Measurements from ENCODE around the gene PAQR8. TPM values are rescaled to one million over a fixed set of nuclear protein-coding genes. Genes with fewer than 3 reads are reported as not detected.

The PAQR8 gene
- total and polyA plus RNA-seq, 2 donors (not counting 1 experiment from before 2014, with no cell fraction given), result 2.3 to 8.5 TPM

GRCh38 chr6:52418606-52419005 lies 56.7 kb downstream of the PAQR8 start:
- DNase-seq, result no peak
- no peak overlapping the region for H3K4me3 Mint-ChIP-seq
- no peak for ATAC-seq (ENCODE audit: low read depth)

More at GRCh38 chr6:52418606-52419005, 56.7 kb downstream of the PAQR8 start:
- H2AFZ ChIP-seq (ENCODE audit: insufficient read depth, low read depth, low read length, poor library complexity, severe bottlenecking), result no peak overlapping the region
- TF ChIP-seq CTCF (IDR thresholded peaks at IDR 0.05), result no peak
- TF ChIP-seq EZH2 (IDR thresholded peaks at IDR 0.05; ENCODE audit: borderline replicate concordance, insufficient read depth, low read depth, low read length, poor library complexity, severe bottlenecking), result no peak
- no peaks in the 10 kb centered on the region for H4K20me1 ChIP-seq (ENCODE audit: control insufficient read depth, insufficient read depth, low read length, poor library complexity, severe bottlenecking)
- WGBS (ENCODE audit: insufficient coverage), result 36% methylated on average over 1 of the region's 2 CpGs
- POLR2A ChIA-PET, result interaction anchor here (1.2 to 1.8 kb wide), 2 partner anchors 158 to 245 kb away, joined by 3 to 4 read pairs; no protein-coding TSS in a partner anchor
- H3K36me3 ChIP-seq (replicated peaks in 1 of 2; ENCODE audit: control extremely low read depth in 1 of 2, control insufficient read depth in 1 of 2, extremely low read depth in 1 of 2, insufficient read depth in 2 of 2, low read length in 1 of 2), result no peaks in the 10 kb centered on the region
- H3K4me2 ChIP-seq (replicated peaks; ENCODE audit: low read depth, low read length, poor library complexity, severe bottlenecking), result no peak overlapping the region
- no peaks in the 10 kb centered on the region for H3K27me3 ChIP-seq (replicated peaks in 1 of 4; ENCODE audit: control extremely low read depth in 1 of 4, control insufficient read depth in 3 of 4, insufficient read depth in 4 of 4, low read length in 3 of 4)
- no peak overlapping the region for H3K4me3 ChIP-seq (ENCODE audit: control extremely low read depth in 1 of 5, extremely low read depth in 1 of 5, insufficient read depth in 1 of 5, low read depth in 2 of 5, low read length in 4 of 5)
- H3K9me3 ChIP-seq (ENCODE audit: control extremely low read depth in 1 of 3, control insufficient read depth in 2 of 3, insufficient read depth in 1 of 3, low read length in 2 of 3), result no peaks in the 10 kb centered on the region
- no peaks in the 10 kb centered on the region for H3K9me3 Mint-ChIP-seq (ENCODE audit: insufficient read depth)
- H3K4me1 Mint-ChIP-seq, result peaks cover 11% of the 10 kb centered on the region
- H3K4me1 ChIP-seq (ENCODE audit: control insufficient read depth in 2 of 2, insufficient read depth in 2 of 2, low read length in 2 of 2), result peaks cover 16 to 20% of the 10 kb centered on the region in 2 donors
- no peak overlapping the region for H3K27ac ChIP-seq (ENCODE audit: low read length in 2 of 2)
- no peak overlapping the region for H3K9ac ChIP-seq (ENCODE audit: low read length)
- peaks cover 4% of the 10 kb centered on the region for H3K27me3 Mint-ChIP-seq
- intact Hi-C loops (cut with micrococcal nuclease), result no loop called here
- peaks cover 7% of the 10 kb centered on the region for H3K79me2 ChIP-seq (ENCODE audit: control insufficient read depth, insufficient read depth, low read length)
- CTCF ChIA-PET, result interaction anchor here (0.6 to 7.6 kb wide), 15 partner anchors 13 to 579 kb away, joined by 3 to 79 read pairs (median 11); partner anchors contain the start of genes MCM3 and PAQR8
- H3K27ac Mint-ChIP-seq, result no peak overlapping the region
